ENCODE measurements around the gene ACP1.

The ACP1 gene

GRCh38 chr2:317501-318424 lies 53.0 kb downstream of the ACP1 start:
- peak; percentile 29 to 36 for DNase-seq (ENCODE audit: low read depth in 2 of 2)
- no peak overlapping the region for H3K4me3 ChIP-seq (replicated peaks in 1 of 2; ENCODE audit: low read depth in 2 of 2, low read length in 2 of 2)

GRCh38 chr2:319059-319600 lies 54.4 kb downstream of the ACP1 start:
- TF ChIP-seq, protein P1, sequence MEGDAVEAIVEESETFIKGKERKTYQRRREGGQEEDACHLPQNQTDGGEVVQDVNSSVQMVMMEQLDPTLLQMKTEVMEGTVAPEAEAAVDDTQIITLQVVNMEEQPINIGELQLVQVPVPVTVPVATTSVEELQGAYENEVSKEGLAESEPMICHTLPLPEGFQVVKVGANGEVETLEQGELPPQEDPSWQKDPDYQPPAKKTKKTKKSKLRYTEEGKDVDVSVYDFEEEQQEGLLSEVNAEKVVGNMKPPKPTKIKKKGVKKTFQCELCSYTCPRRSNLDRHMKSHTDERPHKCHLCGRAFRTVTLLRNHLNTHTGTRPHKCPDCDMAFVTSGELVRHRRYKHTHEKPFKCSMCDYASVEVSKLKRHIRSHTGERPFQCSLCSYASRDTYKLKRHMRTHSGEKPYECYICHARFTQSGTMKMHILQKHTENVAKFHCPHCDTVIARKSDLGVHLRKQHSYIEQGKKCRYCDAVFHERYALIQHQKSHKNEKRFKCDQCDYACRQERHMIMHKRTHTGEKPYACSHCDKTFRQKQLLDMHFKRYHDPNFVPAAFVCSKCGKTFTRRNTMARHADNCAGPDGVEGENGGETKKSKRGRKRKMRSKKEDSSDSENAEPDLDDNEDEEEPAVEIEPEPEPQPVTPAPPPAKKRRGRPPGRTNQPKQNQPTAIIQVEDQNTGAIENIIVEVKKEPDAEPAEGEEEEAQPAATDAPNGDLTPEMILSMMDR (IDR thresholded peaks at IDR 0.05; ENCODE audit: low read depth, low read length) = no peak
- no peak for DNase-seq (ENCODE audit: low read depth in 2 of 2)
- H3K4me3 ChIP-seq (replicated peaks in 1 of 2; ENCODE audit: low read depth in 2 of 2, low read length in 2 of 2) = no peak overlapping the region

More at GRCh38 chr2:317501-318424, 53.0 kb downstream of the ACP1 start:
- TF ChIP-seq, protein P1 (IDR thresholded peaks at IDR 0.05; ENCODE audit: low read depth, low read length) = no peak

DNA sequence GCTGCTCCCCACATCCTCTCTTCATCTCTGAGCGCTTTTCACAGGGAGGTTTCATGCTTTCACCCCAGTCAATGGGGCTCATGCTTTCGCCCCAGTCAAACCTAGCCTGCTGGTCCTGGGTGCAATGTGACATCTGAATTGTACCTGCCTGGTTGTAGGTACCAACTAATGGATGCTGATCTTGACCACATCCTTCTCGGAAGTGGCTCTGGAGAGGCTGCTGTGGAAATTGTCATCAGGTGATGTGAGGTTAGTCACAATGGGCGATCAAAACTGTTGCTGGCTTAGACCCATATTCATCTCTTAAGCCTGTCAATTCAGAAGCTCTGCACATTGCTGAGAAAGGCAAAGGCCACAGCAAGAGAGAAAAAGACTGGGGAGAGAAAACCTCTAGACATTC lies 55.8 kb downstream of the ACP1 start:
- TF ChIP-seq, protein P1 (IDR thresholded peaks at IDR 0.05; ENCODE audit: low read depth, low read length) = no peak
- H3K4me3 ChIP-seq (replicated peaks in 1 of 2; ENCODE audit: low read depth in 2 of 2, low read length in 2 of 2) = no peak overlapping the region
- no peak for DNase-seq (ENCODE audit: low read depth in 2 of 2)

DNA sequence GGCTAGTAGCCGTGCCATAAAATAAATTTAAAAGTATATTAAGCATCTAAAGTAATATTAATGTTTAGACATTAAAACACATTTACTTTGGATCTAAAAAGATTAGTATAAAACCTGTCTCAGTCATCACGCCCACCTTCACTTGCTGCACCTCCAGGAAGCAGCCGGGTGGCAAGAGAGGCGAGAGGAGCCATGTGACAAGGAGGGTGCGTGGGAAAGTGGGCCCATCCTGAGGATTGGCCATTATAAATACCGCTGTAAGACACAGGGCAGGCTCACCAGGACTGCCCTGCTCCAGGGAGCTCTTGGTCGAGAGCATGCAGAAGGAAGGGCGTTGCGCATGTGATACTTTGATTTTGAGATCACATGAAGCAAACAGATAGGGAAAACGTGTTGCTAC lies 57.6 kb downstream of the ACP1 start:
- no peak for DNase-seq (ENCODE audit: low read depth in 2 of 2)
- no peak overlapping the region for H3K4me3 ChIP-seq (replicated peaks in 1 of 2; ENCODE audit: low read depth in 2 of 2, low read length in 2 of 2)
- TF ChIP-seq, protein P1 (IDR thresholded peaks at IDR 0.05; ENCODE audit: low read depth, low read length) = no peak

DNA sequence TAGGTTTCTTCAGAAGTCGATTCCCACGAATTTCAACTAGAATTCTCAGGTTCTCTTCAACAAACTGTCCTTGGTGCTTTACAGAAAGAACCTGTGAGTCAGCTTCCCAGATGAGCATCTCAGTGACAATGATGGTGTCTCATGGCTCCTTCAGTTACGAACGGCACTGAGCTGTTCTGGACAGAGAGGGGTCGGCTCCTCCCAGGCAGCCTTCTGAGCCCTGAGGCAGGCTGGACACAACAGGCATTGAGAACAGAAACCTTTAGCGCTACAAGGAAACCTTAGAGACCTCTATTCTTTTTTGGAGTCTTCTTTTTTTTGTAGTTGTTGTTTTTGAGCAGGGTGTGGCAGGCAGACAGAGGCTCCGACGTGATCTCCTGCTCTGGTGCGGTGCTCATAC lies 58.3 kb downstream of the ACP1 start:
- no peak for DNase-seq (ENCODE audit: low read depth in 2 of 2)
- H3K4me3 ChIP-seq (replicated peaks in 1 of 2; ENCODE audit: low read depth in 2 of 2, low read length in 2 of 2) = no peak overlapping the region
- TF ChIP-seq, protein P1 (IDR thresholded peaks at IDR 0.05; ENCODE audit: low read depth, low read length) = no peak
